ENCODE measurements around the gene FZR1.
"Not testable (repeated sequence)": the region's sequence is repeated elsewhere in the genome, so short reads cannot be mapped to it uniquely, and the experiment has no call there.

The FZR1 gene

DNA sequence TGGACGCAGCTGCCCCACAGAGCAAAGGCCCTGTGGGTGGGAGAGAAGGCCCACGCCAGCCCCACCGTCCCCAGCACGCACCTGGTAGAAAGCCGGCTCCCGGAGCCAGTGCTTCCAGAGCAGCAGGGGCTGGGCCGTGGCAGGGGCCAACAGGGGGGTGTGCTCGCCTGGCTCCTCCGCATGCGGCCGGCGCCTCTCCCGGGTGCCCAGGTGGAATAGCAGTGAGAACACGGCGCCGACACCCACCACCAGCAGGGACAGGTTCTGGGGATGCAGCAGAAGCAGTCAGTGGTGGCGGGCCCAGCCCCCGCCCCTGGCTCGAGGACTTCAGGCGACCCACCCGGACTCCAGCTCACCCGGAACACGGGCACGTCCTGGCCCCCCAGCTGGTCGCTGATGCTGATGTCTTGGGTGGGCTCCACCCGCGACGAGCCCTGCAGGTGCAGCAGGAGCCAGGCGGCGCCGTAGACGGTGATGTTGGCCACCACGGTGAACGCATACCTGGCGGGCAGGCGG is 41.7 kb downstream of the FZR1 start:
- no peak for DNase-seq

- no peak for DNase-seq
Measured at GRCh38 chr19:3548606-3549005, 42.5 kb downstream of the FZR1 start.

DNA sequence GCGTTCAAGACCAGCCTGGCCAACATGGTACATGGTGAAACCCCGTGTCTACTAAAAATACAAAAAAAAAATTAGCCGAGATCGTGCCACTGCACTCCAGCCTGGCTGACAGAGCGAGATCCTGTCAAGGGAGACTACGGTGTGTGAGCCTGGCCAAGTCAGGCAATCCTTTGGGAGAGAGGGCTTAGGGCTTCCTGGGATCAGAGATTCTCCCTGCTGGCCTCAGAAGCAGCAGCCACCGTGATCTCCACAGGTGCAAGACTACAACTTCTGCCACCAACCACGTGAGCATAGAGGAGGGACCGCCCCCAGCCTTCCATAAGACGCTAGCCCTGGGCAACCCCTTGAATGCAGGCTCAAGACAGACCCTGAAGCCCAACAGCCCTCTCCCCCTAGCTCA is 43.7 kb downstream of the FZR1 start:
- DNase-seq: no peak

DNA sequence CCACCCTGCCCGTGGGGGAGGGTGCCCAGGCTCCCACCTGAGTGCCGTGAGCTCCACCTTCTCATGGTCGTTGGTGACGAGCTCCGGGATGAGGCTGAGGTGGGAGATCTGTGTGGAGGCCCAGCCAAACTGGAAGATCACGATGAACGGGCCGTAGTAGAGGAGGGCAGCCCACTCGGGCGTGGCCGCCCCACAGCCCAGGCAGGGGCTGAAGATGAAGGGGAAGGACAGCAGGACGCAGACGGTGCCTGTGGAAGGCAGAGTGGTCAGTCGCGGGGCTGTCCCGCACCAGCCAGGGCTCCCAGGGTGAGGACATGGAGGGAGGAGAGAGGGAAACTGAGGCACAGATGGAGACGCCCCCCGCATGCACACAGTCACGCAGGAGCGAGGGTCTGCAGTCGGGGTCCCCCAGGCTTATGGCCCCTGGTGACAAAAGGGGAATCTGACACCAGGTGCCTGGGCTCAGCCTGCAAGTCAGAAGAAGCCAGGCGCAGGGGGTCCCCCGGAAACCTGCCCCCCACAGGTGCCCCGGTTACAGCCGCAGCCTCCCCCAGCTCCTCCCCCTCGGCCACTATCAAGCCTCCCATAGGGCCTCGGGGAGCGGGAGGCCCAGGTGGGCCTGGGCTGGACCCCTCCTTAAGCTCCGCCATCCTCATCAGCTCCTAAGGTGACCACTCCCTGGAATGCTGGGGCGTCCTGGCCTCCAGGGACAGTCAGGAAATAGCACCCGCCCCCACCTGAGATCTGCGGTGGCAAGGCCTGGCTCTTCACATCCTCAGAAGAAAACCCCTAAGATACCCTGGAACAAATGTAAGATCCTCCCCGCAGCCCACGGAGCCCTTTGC is 45.1 kb downstream of the FZR1 start:
- no peak for DNase-seq

GRCh38 chr19:3551792-3552095 is 45.6 kb downstream of the FZR1 start:
- no peak for DNase-seq

DNA sequence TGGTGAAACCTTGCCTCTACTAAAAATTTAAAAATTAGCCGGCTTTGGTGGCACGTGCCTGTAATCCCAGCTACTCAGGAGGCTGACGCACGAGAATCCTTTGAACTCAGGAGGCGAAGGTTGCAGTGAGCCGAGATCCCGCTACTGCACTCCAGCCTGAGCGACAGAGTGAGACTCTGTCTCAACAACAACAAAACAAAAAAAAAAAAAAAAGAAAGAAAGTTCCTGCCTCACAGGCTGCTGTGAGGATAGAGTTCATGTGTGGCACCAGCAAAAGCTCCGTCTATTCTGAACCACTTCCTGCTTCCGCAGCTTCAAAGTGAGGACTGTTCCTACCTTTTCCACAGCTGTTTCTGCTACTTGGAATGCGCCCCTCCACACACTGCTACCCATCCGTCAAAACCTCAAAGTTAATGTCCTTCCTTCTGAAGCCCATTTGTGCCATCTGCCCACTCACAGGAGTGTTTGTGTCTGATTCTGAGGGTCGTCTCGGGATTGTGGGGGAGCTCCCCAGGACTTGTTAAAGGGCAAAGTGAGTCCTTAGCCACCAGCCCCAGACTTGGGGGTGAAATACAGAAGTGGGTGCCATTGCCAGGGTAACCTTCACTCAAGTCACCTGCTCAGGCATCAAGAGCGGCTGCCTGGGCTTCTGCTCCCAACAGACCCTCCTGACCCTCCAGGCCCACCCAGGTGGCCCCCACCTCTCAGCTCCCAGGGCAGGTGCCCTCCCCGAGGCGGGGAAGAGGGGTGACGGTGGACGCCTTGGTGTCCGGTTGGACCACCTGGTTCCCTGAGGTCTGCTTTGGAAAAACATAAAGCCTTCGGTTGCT is 48.4 kb downstream of the FZR1 start:
- peak; percentile 78 for DNase-seq

- no peak for DNase-seq
Measured at GRCh38 chr19:3555653-3556422, 49.7 kb downstream of the FZR1 start.

GRCh38 chr19:3556423-3556977 is 50.4 kb downstream of the FZR1 start:
- DNase-seq: no peak

GRCh38 chr19:3556978-3557460 is 50.9 kb downstream of the FZR1 start:
- peak; percentile 57 for DNase-seq

- DNase-seq: peak; percentile 91
Measured at GRCh38 chr19:3557461-3558248, 51.5 kb downstream of the FZR1 start, which contains the start of gene MFSD12. Gene MFSD12 (minus strand): TSS chr19:3557586. CDS start chr19:3557403, 183 bp downstream.

GRCh38 chr19:3563709-3564524 is 57.8 kb downstream of the FZR1 start:
- no peak for DNase-seq

DNA sequence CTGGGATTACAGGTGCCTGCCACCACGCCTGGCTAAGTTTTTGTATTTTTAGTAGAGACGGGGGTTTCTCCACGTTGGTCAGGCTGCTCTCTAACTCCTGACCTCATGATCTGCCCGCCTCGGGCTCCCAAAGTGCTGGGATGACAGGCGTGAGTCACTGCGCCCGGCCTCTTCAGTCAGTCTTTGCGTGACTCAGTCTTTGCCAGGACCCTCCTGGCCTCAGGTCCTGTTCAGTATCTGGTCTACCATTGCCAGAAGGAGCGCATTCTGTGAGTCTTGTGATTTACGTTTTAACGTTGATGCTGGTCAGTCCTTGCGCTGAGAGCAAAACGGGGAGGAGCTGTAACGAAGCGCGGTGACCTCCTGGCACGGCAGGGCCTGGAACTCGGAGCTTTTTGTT is 59.0 kb downstream of the FZR1 start:
- no peak for DNase-seq

DNA sequence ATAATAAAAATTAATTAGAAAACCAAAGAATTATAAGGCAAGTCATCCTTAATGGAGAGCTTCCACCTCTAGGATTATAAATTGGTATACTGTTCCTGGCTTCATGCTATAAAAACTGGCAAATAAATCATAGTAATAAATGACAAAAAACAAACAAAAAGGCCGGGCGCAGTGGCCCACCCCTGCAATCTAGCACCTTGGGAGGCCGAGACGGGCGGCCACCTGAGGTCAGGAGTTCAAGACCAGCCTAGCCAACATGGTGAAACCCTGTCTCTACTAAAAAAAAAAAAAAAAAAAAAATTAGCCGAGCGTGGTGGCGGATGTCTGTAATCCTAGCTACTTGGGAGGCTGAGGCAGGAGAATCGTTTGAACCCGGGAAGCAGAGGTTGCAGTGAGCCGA is 63.9 kb downstream of the FZR1 start:
- DNase-seq: not testable (repeated sequence)

DNA sequence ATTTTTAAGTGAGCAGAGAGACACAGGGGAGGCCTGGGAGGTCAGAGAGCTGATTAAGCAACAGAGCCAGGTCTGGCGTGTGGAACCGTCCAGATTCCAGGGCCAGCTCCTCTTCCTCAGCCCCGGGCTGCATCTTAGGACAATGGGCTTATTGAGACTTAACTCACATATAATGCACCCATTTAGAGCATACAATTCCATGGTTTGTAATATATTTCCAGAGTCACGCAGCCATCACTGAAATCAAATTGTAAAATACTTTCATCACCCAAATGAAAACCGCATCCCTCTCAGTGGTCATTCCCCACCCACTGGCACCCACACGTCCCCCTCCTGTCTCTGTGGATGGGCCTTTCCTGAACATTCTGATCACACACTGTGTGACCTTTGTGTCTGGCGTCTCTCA is 64.5 kb downstream of the FZR1 start:
- DNase-seq: no peak

GRCh38 chr19:3572132-3572854 is 66.2 kb downstream of the FZR1 start:
- DNase-seq: peak; percentile 98

DNA sequence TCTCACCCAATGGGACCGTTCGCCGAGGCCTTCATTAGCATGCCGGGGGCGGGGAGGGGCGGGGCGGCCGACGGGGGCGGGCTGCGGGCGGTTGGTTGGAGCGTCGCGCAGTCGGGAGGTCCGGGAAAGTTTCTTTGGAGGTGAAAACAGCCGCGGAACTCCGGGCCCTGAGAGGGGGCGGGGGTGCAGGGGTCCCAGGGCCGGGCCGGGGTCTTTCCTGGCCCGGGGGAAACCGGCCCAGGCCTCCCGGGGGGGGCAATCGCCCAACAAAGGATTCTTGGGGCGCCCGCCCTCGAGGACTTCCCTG is 66.7 kb downstream of the FZR1 start, which contains the start of gene HMG20B:
TSS of gene HMG20B (plus strand) at position 90 of the 307 bp plus-strand sequence. CDS start 366 bp downstream, outside the sequence.
- DNase-seq: no peak

DNA sequence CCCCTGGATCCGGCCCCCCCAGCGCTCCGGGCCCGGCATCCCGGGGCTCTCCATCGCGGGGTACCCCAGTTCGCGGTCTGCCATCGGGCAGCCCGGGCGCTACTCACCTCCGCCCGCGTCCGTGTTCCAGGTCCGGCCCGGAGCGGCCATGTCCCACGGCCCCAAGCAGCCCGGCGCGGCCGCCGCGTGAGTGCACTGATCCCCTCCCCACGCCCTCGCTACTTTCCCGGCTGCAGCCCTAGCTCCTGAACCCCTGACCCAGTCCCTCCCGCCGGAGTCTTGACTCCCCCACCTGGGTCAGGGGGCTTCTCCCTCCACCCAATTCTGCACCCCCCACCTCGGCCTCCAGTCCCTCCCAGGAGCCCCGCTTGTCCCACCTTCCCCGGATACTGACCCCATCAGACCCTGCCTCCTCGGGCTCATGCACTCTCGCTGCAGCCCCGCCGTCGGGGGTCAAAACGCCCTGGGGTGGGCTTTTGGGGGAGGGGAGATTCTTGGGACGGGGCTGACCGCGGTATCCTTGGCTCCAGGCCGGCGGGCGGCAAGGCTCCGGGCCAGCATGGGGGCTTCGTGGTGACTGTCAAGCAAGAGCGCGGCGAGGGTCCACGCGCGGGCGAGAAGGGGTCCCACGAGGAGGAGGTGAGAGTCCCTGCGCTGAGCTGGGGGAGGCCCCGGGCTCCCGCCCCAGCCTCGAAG is 67.2 kb downstream of the FZR1 start:
- DNase-seq: no peak

GRCh38 chr19:3573858-3574637 is 67.9 kb downstream of the FZR1 start:
- DNase-seq: peak; percentile 72
